ENCODE measurements around the gene TMEM134. TPM values are rescaled to one million over a fixed set of nuclear protein-coding genes. Genes with fewer than 3 reads are reported as not detected.
"Not testable (repeated sequence)": the region's sequence is repeated elsewhere in the genome, so short reads cannot be mapped to it uniquely, and the experiment has no call there.

The TMEM134 gene
- total RNA-seq, 3 donors from 2014 or later (not counting 1 experiment from before 2014, with no cell fraction given), result 57.8 to 65.7 (median 61.2) TPM

GRCh38 chr11:67483831-67484665 is 15.0 kb upstream of the TMEM134 start:
- no peak for TF ChIP-seq CTCF (IDR thresholded peaks at IDR 0.05)
- H3K36me3 Mint-ChIP-seq, result no peaks in the 10 kb centered on the region

GRCh38 chr11:67482827-67483798 is 14.1 kb upstream of the TMEM134 start, which contains the start of gene AIP:
TSS of gene AIP (plus strand) at chr11:67483026. CDS start at chr11:67483159, 133 bp downstream.
- no peaks in the 10 kb centered on the region for H3K36me3 Mint-ChIP-seq
- peaks cover 50 to 52% of the 10 kb centered on the region in 2 donors for H3K4me1 Mint-ChIP-seq
- ATAC-seq (peak; percentile 86 to 96 (median 92)), DNase-seq (peak; percentile 95 to 99)
- Histone ChIP-seq H3K27me3 (ENCODE audit: control insufficient read depth, insufficient read depth, low read length) (no peaks in the 10 kb centered on the region), H3K4me3 (ENCODE audit: low read length) (peak within 1 kb of the TSS; percentile 48), H3K27ac (ENCODE audit: low read length) (peak within 1 kb of the TSS; percentile 74), H3K9me3 (ENCODE audit: control insufficient read depth, insufficient read depth, low read length) (no peaks in the 10 kb centered on the region), H3K36me3 (ENCODE audit: control insufficient read depth, insufficient read depth, low read length) (peaks cover 11% of the 10 kb centered on the region), H3K4me1 (ENCODE audit: control insufficient read depth, insufficient read depth, low read length) (peaks cover 55% of the 10 kb centered on the region)
- intact Hi-C loops (cut with micrococcal nuclease), result loop anchor here (1.0 to 5.0 kb wide), 2 partner anchors 14 to 81 kb away; partner anchors contain the start of genes PPP1CA, TBC1D10C and TMEM134
- no peaks in the 10 kb centered on the region for H3K27me3 Mint-ChIP-seq (ENCODE audit: low read depth in 2 of 2)
- 9% methylated on average over 60 of the region's 60 CpGs for WGBS (ENCODE audit: insufficient coverage)
- peak within 1 kb of the TSS; percentile 97 to 98 for H3K27ac Mint-ChIP-seq
- TF ChIP-seq CTCF (IDR thresholded peaks at IDR 0.05), result no peak
- H3K9me3 Mint-ChIP-seq, result no peaks in the 10 kb centered on the region
- H3K4me3 Mint-ChIP-seq, result peak within 1 kb of the TSS; percentile 99

More at GRCh38 chr11:67483831-67484665, 15.0 kb upstream of the TMEM134 start:
- no peaks in the 10 kb centered on the region for H3K27me3 Mint-ChIP-seq (ENCODE audit: low read depth in 2 of 2)
- peak overlapping the region; percentile 99 for H3K4me3 Mint-ChIP-seq
- peak; percentile 5 to 48 (median 11) for ATAC-seq
- H3K4me3 ChIP-seq (ENCODE audit: low read length), result peak overlapping the region; percentile 48
- peak in 1 of 2 donors; percentile 83 for DNase-seq
- no peaks in the 10 kb centered on the region for H3K27me3 ChIP-seq (ENCODE audit: control insufficient read depth, insufficient read depth, low read length)
- H3K4me1 Mint-ChIP-seq, result peaks cover 51 to 57% of the 10 kb centered on the region in 2 donors
- H3K27ac Mint-ChIP-seq, result peak overlapping the region; percentile 97 to 98
- no peaks in the 10 kb centered on the region for H3K9me3 Mint-ChIP-seq
- WGBS (ENCODE audit: insufficient coverage), result 39% methylated on average over 16 of the region's 16 CpGs
- H3K4me1 ChIP-seq (ENCODE audit: control insufficient read depth, insufficient read depth, low read length), result peaks cover 59% of the 10 kb centered on the region
- peaks cover 19% of the 10 kb centered on the region for H3K36me3 ChIP-seq (ENCODE audit: control insufficient read depth, insufficient read depth, low read length)
- no peaks in the 10 kb centered on the region for H3K9me3 ChIP-seq (ENCODE audit: control insufficient read depth, insufficient read depth, low read length)
- intact Hi-C loops (cut with micrococcal nuclease), result loop anchor here (2.0 to 5.0 kb wide), 2 partner anchors 21 to 82 kb away; partner anchors contain the start of genes PITPNM1, PPP1CA and TBC1D10C
- H3K27ac ChIP-seq (ENCODE audit: low read length), result peak overlapping the region; percentile 74

- Mint-ChIP-seq H3K36me3 (no peaks in the 10 kb centered on the region), H3K9me3 (no peaks in the 10 kb centered on the region), H3K4me3 (peak overlapping the region; percentile 99), H3K27ac (peak overlapping the region; percentile 97 to 98), H3K27me3 (ENCODE audit: low read depth in 2 of 2) (no peaks in the 10 kb centered on the region), H3K4me1 (peaks cover 42 to 44% of the 10 kb centered on the region in 2 donors)
- H3K36me3 ChIP-seq (ENCODE audit: control insufficient read depth, insufficient read depth, low read length), result peaks cover 4% of the 10 kb centered on the region
- no peaks in the 10 kb centered on the region for H3K27me3 ChIP-seq (ENCODE audit: control insufficient read depth, insufficient read depth, low read length)
- H3K27ac ChIP-seq (ENCODE audit: low read length), result peak overlapping the region; percentile 74
- WGBS (ENCODE audit: insufficient coverage), result 27% methylated on average over 16 of the region's 19 CpGs
- H3K4me1 ChIP-seq (ENCODE audit: control insufficient read depth, insufficient read depth, low read length), result peaks cover 50% of the 10 kb centered on the region
- ATAC-seq (peak; percentile 13 to 36 (median 24)), DNase-seq (no peak)
- H3K9me3 ChIP-seq (ENCODE audit: control insufficient read depth, insufficient read depth, low read length), result no peaks in the 10 kb centered on the region
- peak overlapping the region; percentile 48 for H3K4me3 ChIP-seq (ENCODE audit: low read length)
- no peak for TF ChIP-seq CTCF (IDR thresholded peaks at IDR 0.05)
- intact Hi-C loops (cut with micrococcal nuclease), result loop anchor here (1.0 to 5.0 kb wide), 2 partner anchors 13 to 80 kb away; partner anchors contain the start of genes PPP1CA, TBC1D10C and TMEM134
Measured at GRCh38 chr11:67482275-67482826, 13.3 kb upstream of the TMEM134 start.

GRCh38 chr11:67477344-67478050 is 8.4 kb upstream of the TMEM134 start:
- DNase-seq, result not testable (repeated sequence)

More at GRCh38 chr11:67477344-67478050, 8.4 kb upstream of the TMEM134 start:
- H3K27ac ChIP-seq (ENCODE audit: low read length); H3K4me1 Mint-ChIP-seq; H3K9me3 ChIP-seq (ENCODE audit: control insufficient read depth, insufficient read depth, low read length); intact Hi-C loops (cut with micrococcal nuclease); H3K27me3 Mint-ChIP-seq (ENCODE audit: low read depth in 2 of 2); H3K4me1 ChIP-seq (ENCODE audit: control insufficient read depth, insufficient read depth, low read length); H3K4me3 Mint-ChIP-seq; H3K36me3 Mint-ChIP-seq; ATAC-seq; H3K4me3 ChIP-seq (ENCODE audit: low read length); H3K27me3 ChIP-seq (ENCODE audit: control insufficient read depth, insufficient read depth, low read length); H3K9me3 Mint-ChIP-seq; H3K27ac Mint-ChIP-seq; H3K36me3 ChIP-seq (ENCODE audit: control insufficient read depth, insufficient read depth, low read length): not testable (repeated sequence)
- WGBS (ENCODE audit: insufficient coverage), result 94% methylated on average over 10 of the region's 16 CpGs
